ENCODE data around the gene ABI1. TPM values are rescaled to one million over a fixed set of nuclear protein-coding genes. Genes with fewer than 3 reads are reported as not detected.

The ABI1 gene
- total and polyA plus RNA-seq, 5 experiments from 2014 or later: 61.7 to 71.9 (median 64.9) TPM

- DNase-seq (peak; percentile 31 to 75 (median 52)), ATAC-seq (peak; percentile 72 to 84)
- H3K9me3 Mint-ChIP-seq: no peaks in the 10 kb centered on the region
- H3K27me3 Mint-ChIP-seq: no peaks in the 10 kb centered on the region
- peaks cover 17 to 41% (median 39%) of the 10 kb centered on the region in 4 donors for H3K4me1 Mint-ChIP-seq
- H3K36me3 Mint-ChIP-seq: peaks cover 0 to 3% (median 0%) of the 10 kb centered on the region in 3 donors
- POLR2A ChIA-PET: interaction anchor here (0.6 to 2.4 kb wide), 9 partner anchors 10 to 1671 kb away, joined by 3 to 16 read pairs (median 4); partner anchors contain the start of genes APBB1IP, MASTL and YME1L1
- H3K4me3 Mint-ChIP-seq: peak within 1 kb of the TSS; percentile 92 to 98 (median 94)
- H3K27ac Mint-ChIP-seq: peak within 1 kb of the TSS; percentile 94 to 99 (median 97)
Observed at GRCh38 chr10:26697163-26697921, 163.4 kb downstream of the ABI1 start, which contains the start of gene PDSS1. PDSS1 (plus strand) TSS chr10:26697701; CDS start chr10:26697712, 11 bp downstream.

- Mint-ChIP-seq H3K27ac (peak overlapping the region; percentile 94 to 99 (median 97)), H3K27me3 (no peaks in the 10 kb centered on the region), H3K4me3 (peak overlapping the region; percentile 92 to 98 (median 94)), H3K36me3 (peaks cover 0 to 2% (median 0%) of the 10 kb centered on the region in 3 donors), H3K9me3 (no peaks in the 10 kb centered on the region), H3K4me1 (peaks cover 17 to 39% (median 37%) of the 10 kb centered on the region in 4 donors)
- peak in 1 of 2 donors; percentile 6 for ATAC-seq
- DNase-seq: no peak
- POLR2A ChIA-PET: interaction anchor here (0.6 to 2.4 kb wide), 8 partner anchors 10 to 1672 kb away, joined by 3 to 16 read pairs (median 4); partner anchors contain the start of genes APBB1IP, MASTL and YME1L1
Observed at GRCh38 chr10:26696786-26697162, 164.0 kb downstream of the ABI1 start.

Other genes starting within 250 kb of the ABI1 start
- 1 to 10 TPM; 5.4 to 6.0 TPM for gene PDSS1, start 163.3 kb downstream of the ABI1 start, total RNA-seq
- 1 to 10 TPM; 2.9 to 3.9 (median 3.8) TPM for gene PDSS1, start 163.3 kb downstream of the ABI1 start, polyA plus RNA-seq
- 10 to 100 TPM; 15.8 to 16.2 TPM for gene ANKRD26, start 239.5 kb upstream of the ABI1 start, total RNA-seq
- 1 to 10 TPM; 1.9 to 2.9 (median 2.7) TPM for gene ANKRD26, start 239.5 kb upstream of the ABI1 start, polyA plus RNA-seq